HepG2 (cell line): ENCODE data around the gene ZMYND19. TPM values are rescaled to one million over a fixed set of nuclear protein-coding genes. Genes with fewer than 3 reads are reported as not detected.

Experiments
- ATAC-seq: fragments of 200-7000 bp; cut with Tn5 transposase; 3 replicates; pipeline ENCODE4 v1.9.1; 2020; ENCODE audit warnings: mild to moderate bottlenecking, moderate library complexity
- BruUV-seq: library from RNA; stranded (reverse); fragments of 400-500 nt; replicated peaks from 2 replicates; lab custom pipeline; 2021; lab: Mats Ljungman, UMichigan
- CTCF ChIA-PET: fragments of 300-600 bp; formaldehyde crosslinking; extraction: SDS; loops from one replicate; lab custom pipeline; 2021; ENCODE audit warnings: low total read pairs, inconsistent platforms, low intra/inter-chr PET ratio; lab: Yijun Ruan, JAX
- POLR2A ChIA-PET: fragments of 350-600 bp; sonication (Branson Sonifier 250); formaldehyde crosslinking; loops from one replicate; lab custom pipeline; 2020; ENCODE audit warnings: antibody characterized with exemption, inconsistent platforms; lab: Yijun Ruan, JAX
- DNase-seq: peaks from one replicate; pipeline ENCODE4 v3.0.0-alpha.2; 2015; ENCODE audit warnings: low spot score
- FAIRE-seq: peaks from 3 replicates; lab custom pipeline; 2011; peaks lifted over from hg19 to GRCh38; lab: Jason Lieb, UNC
- H2AFZ ChIP-seq: one replicate; pipeline ENCODE4 v1.6.1; 2011; ENCODE audit warnings: low read length, inconsistent platforms
- H3K27ac ChIP-seq: fragments of 300-600 bp; 3 replicates; pipeline ENCODE4 v1.8.0; 2011; ENCODE audit warnings: mixed run types, mild to moderate bottlenecking, mixed read lengths, low read length, inconsistent platforms; ENCODE audit not compliant: insufficient read depth; ENCODE audit errors: extremely low read length
- H3K27me3 ChIP-seq, 2 experiments: fragments of 200-600 bp in 1 of 2; 2 replicates in 1 of 2; 3 replicates in 1 of 2; pipeline versions ENCODE4 v1.6.0 to v1.8.0; 2011; ENCODE audit warnings: low read length in 2 of 2, mild to moderate bottlenecking in 2 of 2, moderate library complexity in 2 of 2, inconsistent platforms in 1 of 2; ENCODE audit not compliant: insufficient read depth in 2 of 2, control insufficient read depth in 1 of 2
- H3K36me3 ChIP-seq, 2 experiments: fragments of 200-600 bp in 1 of 2; replicated peaks in 1 of 2; 2 replicates in 1 of 2; 3 replicates in 1 of 2; pipeline versions ENCODE4 v1.5.1 to v1.8.0; 2011; ENCODE audit warnings: low read length in 2 of 2, inconsistent platforms in 1 of 2; ENCODE audit not compliant: insufficient read depth in 2 of 2, control insufficient read depth in 1 of 2
- H3K4me1 ChIP-seq: 2 replicates; pipeline ENCODE4 v1.5.1; 2012; ENCODE audit warnings: low read length, inconsistent platforms; ENCODE audit not compliant: insufficient read depth
- H3K4me2 ChIP-seq: 2 replicates; pipeline ENCODE4 v1.6.0; 2011; ENCODE audit warnings: low read depth, low read length, inconsistent platforms
- H3K4me3 ChIP-seq, 3 experiments: fragments of 200-600 bp in 1 of 3; sonication (generic), shearing (Covaris generic) in 1 of 3; replicated peaks in 1 of 3; 2 replicates each; pipeline ENCODE4 v1.5.1; 2011 to 2016; ENCODE audit warnings: low read length in 3 of 3, inconsistent platforms in 2 of 3, low read depth in 2 of 3, mild to moderate bottlenecking in 2 of 3, control low read depth in 1 of 3, mixed read lengths in 1 of 3; ENCODE audit not compliant: insufficient read depth in 1 of 3
- H3K79me2 ChIP-seq: one replicate; pipeline ENCODE4 v1.6.1; 2011; ENCODE audit warnings: low read length, inconsistent platforms; ENCODE audit not compliant: insufficient read depth
- H3K9ac ChIP-seq: 2 replicates; pipeline ENCODE4 v1.6.0; 2011; ENCODE audit warnings: mild to moderate bottlenecking, low read depth, low read length, inconsistent platforms; ENCODE audit not compliant: insufficient read depth
- H3K9me3 ChIP-seq: 2 replicates; pipeline ENCODE4 v1.5.1; 2012; ENCODE audit warnings: mild to moderate bottlenecking, low read length
- H4K20me1 ChIP-seq: 2 replicates; pipeline ENCODE4 v1.6.0; 2011; ENCODE audit warnings: inconsistent platforms, mild to moderate bottlenecking, low read length, moderate library complexity; ENCODE audit not compliant: insufficient read depth
- AGO2 ChIP-seq: fragments of 200-400 bp; formaldehyde crosslinking; optimal IDR thresholded peaks from 2 replicates; pipeline ENCODE3; 2017; ENCODE audit warnings: mild to moderate bottlenecking, low read depth, low read length, moderate library complexity
- ATF7 ChIP-seq, 2 experiments: fragments of 450-650 bp in 1 of 2; sonication (generic) in 1 of 2; formaldehyde crosslinking in 1 of 2; IDR thresholded peaks; 2 replicates each; pipeline versions ENCODE4 v1.4.0 to v1.6.1; 2016 to 2020; ENCODE audit warnings: antibody characterized with exemption in 1 of 2, mild to moderate bottlenecking in 1 of 2, missing genetic modification reagents in 1 of 2
- HNF4A ChIP-seq: sonication (generic); formaldehyde crosslinking; IDR thresholded peaks from 2 replicates; pipeline ENCODE4 v1.4.0; 2020; ENCODE audit warnings: missing genetic modification reagents
- MBD4 ChIP-seq: IDR thresholded peaks from 2 replicates; pipeline ENCODE4 v1.6.1; 2012; ENCODE audit warnings: low read length, inconsistent platforms, borderline replicate concordance
- MTF1 ChIP-seq: sonication (generic); formaldehyde crosslinking; IDR thresholded peaks from 2 replicates; pipeline ENCODE4 v1.5.0; 2020; ENCODE audit warnings: missing genetic modification reagents
- MZF1 ChIP-seq: sonication (generic); formaldehyde crosslinking; IDR thresholded peaks from 2 replicates; pipeline ENCODE4 v1.8.1; 2023; ENCODE audit warnings: mild to moderate bottlenecking, missing genetic modification reagents, borderline replicate concordance
- RBM22 ChIP-seq: fragments of 200-400 bp; formaldehyde crosslinking; optimal IDR thresholded peaks from 2 replicates; pipeline ENCODE3; 2017; ENCODE audit warnings: mild to moderate bottlenecking, low read length, moderate library complexity
- U2AF1 ChIP-seq: fragments of 200-400 bp; formaldehyde crosslinking; optimal IDR thresholded peaks from 2 replicates; pipeline ENCODE3; 2017; ENCODE audit warnings: mild to moderate bottlenecking, low read depth, low read length
- YEATS4 ChIP-seq: sonication (generic); formaldehyde crosslinking; IDR thresholded peaks from 2 replicates; pipeline ENCODE4 v1.4.0; 2020; ENCODE audit warnings: missing genetic modification reagents, borderline replicate concordance
- ZNF644 ChIP-seq: IDR thresholded peaks from 2 replicates; pipeline ENCODE4 v1.6.1; 2016; ENCODE audit warnings: low read depth
- ZNF780A ChIP-seq: sonication (generic); formaldehyde crosslinking; IDR thresholded peaks from 2 replicates; pipeline ENCODE4 v1.8.0; 2022; ENCODE audit warnings: mild to moderate bottlenecking, missing genetic modification reagents, moderate library complexity
- ZNF891 ChIP-seq: sonication (generic); formaldehyde crosslinking; IDR thresholded peaks from 2 replicates; pipeline ENCODE4 v1.5.0; 2020; ENCODE audit warnings: mild to moderate bottlenecking, missing genetic modification reagents
- WGBS: methylation state at CpG from one replicate; pipeline ENCODE4 v1.1.6; 2017; ENCODE audit warnings: low lambda C conversion rate; 5-methylcytosine and 5-hydroxymethylcytosine counted together
- in situ Hi-C: cut with HindIII; loops from 2 replicates; pipeline ENCODE4 v1.10.0; 2017; ENCODE audit warnings: low pct_unique_long_range_greater_than_20kb; ENCODE audit not compliant: extremely low pct_ligation_motif_present
- intact Hi-C: fragments of 100-400 bp; cut with micrococcal nuclease; formaldehyde crosslinking; loops from one replicate; pipeline ENCODE4 v1.10.0; 2022; ENCODE audit not compliant: unreplicated experiment
- polyA plus RNA-seq, 8 experiments: library from polyadenylated mRNA; depleted of rRNA in 3 of 8; stranded (reverse) in 7 of 8; unstranded in 1 of 8; fragments of >200 nt; fragmentation: Illumina TruSeq in 4 of 8; extraction: Trizol in 4 of 8; gene quantifications; 2 replicates each; pipeline versions ENCODE4 v1.2.1 to v1.2.3, GENCODE V29; 2011 to 2016; ENCODE audit warnings: low read depth in 4 of 8, missing spikeins in 1 of 8, mixed read lengths in 1 of 8; ENCODE audit not compliant: insufficient read depth in 1 of 8
- total RNA-seq, 5 experiments: library from RNA; depleted of rRNA; stranded (reverse); fragments of >200 nt; fragmentation: Illumina TruSeq; extraction: Trizol; gene quantifications; 2 replicates each; pipeline ENCODE4 v1.2.3, GENCODE V29; 2016; ENCODE audit warnings: low read depth in 1 of 5
- TF ChIP-seq, protein P1 (sequence below): sonication (generic); formaldehyde crosslinking; IDR thresholded peaks from 2 replicates; pipeline ENCODE4 v1.4.0; 2020; ENCODE audit warnings: missing genetic modification reagents, borderline replicate concordance

Gene ZMYND19
- total and polyA plus RNA-seq, 2 of the 13 experiments (the other 11 are each of a cell fraction or from before 2014, with no cell fraction given): 21.3 to 38.7 TPM

GRCh38 chr9:137558127-137558526 is 32.2 kb downstream of the ZMYND19 start:
- intact Hi-C loops: no loop called here
- POLR2A ChIA-PET: no interaction called here
- in situ Hi-C loops: no loop called here
- Histone ChIP-seq H3K9ac (no peak overlapping the region), H3K9me3 (no peaks in the 10 kb centered on the region), H3K36me3 (peaks cover 13 to 42% of the 10 kb centered on the region in 2 experiments), H3K4me1 (peaks cover 31% of the 10 kb centered on the region), H3K27me3 (no peaks in the 10 kb centered on the region), H3K4me3 (no peak overlapping the region), H3K4me2 (no peak overlapping the region), H3K79me2 (no peaks in the 10 kb centered on the region), H3K27ac (no peak overlapping the region), H2AFZ (no peak overlapping the region), H4K20me1 (no peaks in the 10 kb centered on the region)
- ATAC-seq: no peak
- WGBS: 96% methylated on average over 4 of the region's 4 CpGs
- no TSS peak for BruUV-seq
- CTCF ChIA-PET: no interaction called here
- no peak for FAIRE-seq
- DNase-seq: no peak
- TF ChIP-seq MTF1 (CRISPR knock-in tag) (no peak), ZNF891 (CRISPR knock-in tag) (no peak), HNF4A (no peak), ZNF644 (CRISPR knock-in tag) (no peak), MBD4 (no peak), YEATS4 (no peak), MZF1 (no peak)

GRCh38 chr9:137556069-137556838 is 34.1 kb downstream of the ZMYND19 start:
- BruUV-seq: no TSS peak
- TF ChIP-seq ATF7 (IDR thresholded peaks at IDR 0.05): no peak
- TF ChIP-seq ATF7 (CRISPR knock-in tag; IDR thresholded peaks at IDR 0.05): no peak
- no peak for TF ChIP-seq ZNF780A (CRISPR knock-in tag)
- TF ChIP-seq, protein P1, sequence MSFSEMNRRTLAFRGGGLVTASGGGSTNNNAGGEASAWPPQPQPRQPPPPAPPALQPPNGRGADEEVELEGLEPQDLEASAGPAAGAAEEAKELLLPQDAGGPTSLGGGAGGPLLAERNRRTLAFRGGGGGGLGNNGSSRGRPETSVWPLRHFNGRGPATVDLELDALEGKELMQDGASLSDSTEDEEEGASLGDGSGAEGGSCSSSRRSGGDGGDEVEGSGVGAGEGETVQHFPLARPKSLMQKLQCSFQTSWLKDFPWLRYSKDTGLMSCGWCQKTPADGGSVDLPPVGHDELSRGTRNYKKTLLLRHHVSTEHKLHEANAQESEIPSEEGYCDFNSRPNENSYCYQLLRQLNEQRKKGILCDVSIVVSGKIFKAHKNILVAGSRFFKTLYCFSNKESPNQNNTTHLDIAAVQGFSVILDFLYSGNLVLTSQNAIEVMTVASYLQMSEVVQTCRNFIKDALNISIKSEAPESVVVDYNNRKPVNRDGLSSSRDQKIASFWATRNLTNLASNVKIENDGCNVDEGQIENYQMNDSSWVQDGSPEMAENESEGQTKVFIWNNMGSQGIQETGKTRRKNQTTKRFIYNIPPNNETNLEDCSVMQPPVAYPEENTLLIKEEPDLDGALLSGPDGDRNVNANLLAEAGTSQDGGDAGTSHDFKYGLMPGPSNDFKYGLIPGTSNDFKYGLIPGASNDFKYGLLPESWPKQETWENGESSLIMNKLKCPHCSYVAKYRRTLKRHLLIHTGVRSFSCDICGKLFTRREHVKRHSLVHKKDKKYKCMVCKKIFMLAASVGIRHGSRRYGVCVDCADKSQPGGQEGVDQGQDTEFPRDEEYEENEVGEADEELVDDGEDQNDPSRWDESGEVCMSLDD (CRISPR knock-in tag): no peak
- peak; percentile 39 for TF ChIP-seq RBM22
- peak; percentile 44 for TF ChIP-seq AGO2
- no peak for TF ChIP-seq U2AF1
- peaks cover 13 to 39% of the 10 kb centered on the region in 2 experiments for H3K36me3 ChIP-seq

More at GRCh38 chr9:137556069-137556838, 34.1 kb downstream of the ZMYND19 start:
- ChIA-PET POLR2A (no interaction called here), CTCF (no interaction called here)
- DNase-seq: no peak
- no peak overlapping the region for H3K4me2 ChIP-seq
- no peak for FAIRE-seq
- H3K27ac ChIP-seq: no peak overlapping the region
- H3K27me3 ChIP-seq: no peaks in the 10 kb centered on the region
- peaks cover 2% of the 10 kb centered on the region for H3K79me2 ChIP-seq
- in situ Hi-C loops: no loop called here
- H3K4me1 ChIP-seq: peaks cover 31% of the 10 kb centered on the region
- intact Hi-C loops: no loop called here
- H3K9ac ChIP-seq: no peak overlapping the region
- H3K9me3 ChIP-seq: no peaks in the 10 kb centered on the region
- no peak overlapping the region for H2AFZ ChIP-seq
- no peak for ATAC-seq
- no peak overlapping the region for H3K4me3 ChIP-seq
- WGBS: 92% methylated on average over 21 of the region's 24 CpGs
- peaks cover 4% of the 10 kb centered on the region; the same call in 1 of the 2 replicates for H4K20me1 ChIP-seq
